AG09319 (cell line): Measurements from ENCODE around the gene SLC24A4.

Experiments
- DNase-seq: peaks from one replicate; pipeline ENCODE4 v3.0.0-alpha.2; 2010; ENCODE audit warnings: low read depth; ENCODE audit errors: extremely low read depth
- CTCF ChIP-seq: IDR thresholded peaks from 2 replicates; pipeline ENCODE4 v1.5.1; 2011; ENCODE audit warnings: low read depth, mild to moderate bottlenecking, inconsistent platforms, low read length, moderate library complexity

Gene SLC24A4

GRCh38 chr14:92421751-92422150 is 98.8 kb downstream of the SLC24A4 start:
- TF ChIP-seq CTCF = no peak
- DNase-seq = no peak

- DNase-seq = no peak
- TF ChIP-seq CTCF = no peak
Measured at GRCh38 chr14:92425101-92425500, 102.1 kb downstream of the SLC24A4 start.

GRCh38 chr14:92426237-92426636 is 103.3 kb downstream of the SLC24A4 start:
- no peak for DNase-seq
- TF ChIP-seq CTCF = no peak

DNA sequence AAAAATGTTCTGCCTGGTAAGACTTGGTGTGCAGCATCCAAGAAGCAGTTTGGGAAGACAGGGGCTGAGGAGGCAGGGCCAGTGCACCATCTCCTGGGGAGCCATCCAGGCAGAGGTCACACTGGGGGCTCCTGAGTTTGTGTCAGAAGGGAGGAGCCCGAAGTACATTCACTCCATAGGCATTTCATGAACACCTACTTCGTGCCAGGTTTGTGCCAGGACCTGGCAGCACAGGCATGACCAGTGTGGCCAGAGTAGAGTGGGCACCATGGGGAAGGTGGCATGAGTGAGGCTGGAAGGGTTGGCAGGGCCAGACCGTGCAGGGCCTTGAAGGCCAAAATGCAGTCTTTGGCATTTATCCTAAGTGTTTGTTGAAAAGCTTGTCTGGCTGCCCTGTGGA is 104.1 kb downstream of the SLC24A4 start:
- TF ChIP-seq CTCF = no peak
- no peak for DNase-seq

- no peak for TF ChIP-seq CTCF
- DNase-seq = no peak
Measured at GRCh38 chr14:92430686-92431085, 107.7 kb downstream of the SLC24A4 start.

- no peak for TF ChIP-seq CTCF
Measured at GRCh38 chr14:92431199-92431725, 108.3 kb downstream of the SLC24A4 start.

DNA sequence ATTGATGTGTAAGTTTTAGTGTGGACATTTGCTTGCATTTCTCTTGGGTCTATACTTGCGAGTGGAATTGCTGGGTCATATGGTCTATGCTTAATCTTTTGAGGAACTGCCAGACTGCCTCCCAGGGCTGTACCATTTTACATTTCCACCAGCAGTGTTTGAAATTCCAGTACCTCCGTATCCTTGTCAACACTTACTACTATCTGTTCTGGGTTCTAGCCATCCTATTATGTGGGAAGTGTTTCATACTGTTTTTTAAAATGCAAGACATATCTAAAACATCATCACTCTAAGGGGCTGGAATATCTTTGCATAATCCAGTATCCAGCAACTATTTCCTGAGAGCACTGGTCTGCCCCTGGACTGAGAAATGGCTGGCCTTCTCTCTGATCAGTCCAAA is 110.4 kb downstream of the SLC24A4 start:
- DNase-seq = no peak
- TF ChIP-seq CTCF = no peak

More at GRCh38 chr14:92431199-92431725, 108.3 kb downstream of the SLC24A4 start:
- no peak for DNase-seq
